NT2/D1 (cell line): ENCODE measurements around the gene RFLNA.

ENCODE experiments used
- SUZ12 ChIP-seq: IDR thresholded peaks from 2 replicates; pipeline ENCODE4 v1.6.1; 2011; ENCODE audit not compliant: insufficient read length, insufficient read depth; ENCODE audit errors: extremely low read depth
- YY1 ChIP-seq: IDR thresholded peaks from 2 replicates; pipeline ENCODE4 v1.6.1; 2011; ENCODE audit not compliant: insufficient read length, insufficient read depth
- ZNF274 ChIP-seq: IDR thresholded peaks from 2 replicates; pipeline ENCODE4 v1.6.1; 2011; ENCODE audit warnings: mild to moderate bottlenecking, low read depth, low read length

GRCh38 chr12:124361074-124361970 lies 66.4 kb downstream of the RFLNA start:
- TF ChIP-seq SUZ12 (no peak), ZNF274 (no peak), YY1 (no peak)
